IMR-90 (cell line): ENCODE results near the gene CIC. TPM values are rescaled to one million over a fixed set of nuclear protein-coding genes. Genes with fewer than 3 reads are reported as not detected.

ENCODE experiments used
- ATAC-seq: fragments of 200-7000 bp; cut with Tn5 transposase; 2 replicates; pipeline ENCODE4 v1.9.1; 2020; ENCODE audit warnings: low read depth, mild to moderate bottlenecking, moderate library complexity
- BruUV-seq: library from RNA; stranded (reverse); fragments of 400-500 nt; replicated peaks from 2 replicates; lab custom pipeline; 2021; lab: Mats Ljungman, UMichigan
- CTCF ChIA-PET: fragments of 300-600 bp; formaldehyde crosslinking; extraction: SDS; loops from one replicate; lab custom pipeline; 2021; ENCODE audit warnings: antibody characterized with exemption; lab: Yijun Ruan, JAX
- POLR2A ChIA-PET: fragments of 300-600 bp; sonication (Branson Sonifier 250); formaldehyde crosslinking; loops from one replicate; lab custom pipeline; 2022; ENCODE audit warnings: antibody characterized with exemption; ENCODE audit not compliant: unreplicated experiment; lab: Charles Lee
- DNase-seq: peaks from one replicate; pipeline ENCODE4 v3.0.0; 2013
- H2AFZ ChIP-seq: replicated peaks from 2 replicates; pipeline ENCODE3; 2013; ENCODE audit warnings: low read length, mild to moderate bottlenecking; ENCODE audit not compliant: poor library complexity
- H2AK5ac ChIP-seq: 2 replicates; pipeline ENCODE4 v1.6.1; 2013; ENCODE audit warnings: low read depth, low read length, inconsistent platforms
- H2AK9ac ChIP-seq: replicated peaks from 2 replicates; pipeline ENCODE3; 2013; ENCODE audit warnings: mild to moderate bottlenecking, low read depth, low read length, moderate library complexity; ENCODE audit not compliant: poor library complexity
- H2BK120ac ChIP-seq: 2 replicates; pipeline ENCODE4 v1.6.1; 2013; ENCODE audit warnings: low read depth, low read length, inconsistent platforms
- H2BK15ac ChIP-seq: 3 replicates; pipeline ENCODE4 v1.6.1; 2013; ENCODE audit warnings: low read depth, low read length, inconsistent platforms
- H2BK20ac ChIP-seq: 2 replicates; pipeline ENCODE4 v1.6.1; 2013; ENCODE audit warnings: low read depth, mild to moderate bottlenecking, inconsistent platforms, low read length, moderate library complexity
- H2BK5ac ChIP-seq: 2 replicates; pipeline ENCODE4 v1.6.1; 2013; ENCODE audit warnings: mild to moderate bottlenecking, low read depth, low read length, inconsistent platforms; ENCODE audit not compliant: poor library complexity, severe bottlenecking
- H3K14ac ChIP-seq: replicated peaks from 2 replicates; pipeline ENCODE4 v1.6.1; 2013; ENCODE audit warnings: low read depth, low read length, inconsistent platforms
- H3K18ac ChIP-seq: 2 replicates; pipeline ENCODE4 v1.6.1; 2013; ENCODE audit warnings: low read depth, low read length, control low read depth
- H3K23ac ChIP-seq: 2 replicates; pipeline ENCODE4 v1.6.1; 2013; ENCODE audit warnings: low read depth, low read length, inconsistent platforms
- H3K27ac ChIP-seq: 2 replicates; pipeline ENCODE4 v1.5.1; 2013; ENCODE audit warnings: mild to moderate bottlenecking, control low read depth, low read length; ENCODE audit not compliant: insufficient read depth
- H3K27me3 ChIP-seq: 2 replicates; pipeline ENCODE4 v1.6.1; 2013; ENCODE audit warnings: low read length; ENCODE audit not compliant: control insufficient read depth, insufficient read depth
- H3K36me3 ChIP-seq: 2 replicates; pipeline ENCODE4 v1.6.1; 2013; ENCODE audit warnings: low read length, mixed read lengths; ENCODE audit not compliant: control insufficient read depth, insufficient read depth
- H3K4ac ChIP-seq: 2 replicates; pipeline ENCODE4 v1.6.1; 2013; ENCODE audit warnings: low read depth, low read length, inconsistent platforms
- H3K4me1 ChIP-seq: 2 replicates; pipeline ENCODE4 v1.6.1; 2013; ENCODE audit warnings: low read length, mixed read lengths; ENCODE audit not compliant: control insufficient read depth, insufficient read depth
- H3K4me2 ChIP-seq: 2 replicates; pipeline ENCODE4 v1.6.1; 2013; ENCODE audit warnings: low read depth, mild to moderate bottlenecking, control low read depth, low read length, moderate library complexity
- H3K4me3 ChIP-seq: 2 replicates; pipeline ENCODE4 v1.5.1; 2013; ENCODE audit warnings: low read depth, mild to moderate bottlenecking, control low read depth, low read length, moderate library complexity; ENCODE audit not compliant: insufficient read depth
- H3K56ac ChIP-seq: 2 replicates; pipeline ENCODE4 v1.6.1; 2013; ENCODE audit warnings: low read length, inconsistent platforms; ENCODE audit not compliant: insufficient read depth; ENCODE audit errors: extremely low read depth
- H3K79me1 ChIP-seq, 2 experiments: 2 replicates each; pipeline ENCODE4 v1.6.1; 2013; ENCODE audit warnings: low read length in 2 of 2, inconsistent platforms in 1 of 2, low read depth in 1 of 2
- H3K9ac ChIP-seq: 2 replicates; pipeline ENCODE4 v1.6.1; 2013; ENCODE audit warnings: low read depth, low read length, control low read depth
- H3K9me1 ChIP-seq: 2 replicates; pipeline ENCODE4 v1.6.1; 2013; ENCODE audit warnings: low read length, inconsistent platforms; ENCODE audit not compliant: insufficient read depth
- H3K9me3 ChIP-seq: 2 replicates; pipeline ENCODE4 v1.6.1; 2013; ENCODE audit warnings: low read length; ENCODE audit not compliant: control insufficient read depth, insufficient read depth
- H4K20me1 ChIP-seq: 2 replicates; pipeline ENCODE4 v1.6.1; 2013; ENCODE audit warnings: low read length, inconsistent platforms; ENCODE audit not compliant: insufficient read depth
- H4K5ac ChIP-seq: 2 replicates; pipeline ENCODE4 v1.6.1; 2013; ENCODE audit warnings: mild to moderate bottlenecking, low read depth, low read length, control low read depth
- H4K8ac ChIP-seq, 2 experiments: 2 replicates each; pipeline ENCODE4 v1.6.1; 2013; ENCODE audit warnings: low read depth in 2 of 2, low read length in 2 of 2, control low read depth in 1 of 2, inconsistent platforms in 1 of 2
- H4K91ac ChIP-seq: 2 replicates; pipeline ENCODE4 v1.6.1; 2013; ENCODE audit warnings: low read depth, low read length, inconsistent platforms; ENCODE audit not compliant: insufficient read depth
- BHLHE40 ChIP-seq: fragments of 150-350 bp; IDR thresholded peaks from 2 replicates; pipeline ENCODE4 v1.6.1; 2016; ENCODE audit warnings: mild to moderate bottlenecking, low read depth, low read length
- CEBPB ChIP-seq: IDR thresholded peaks from 2 replicates; pipeline ENCODE4 v1.6.1; 2012; ENCODE audit warnings: low read depth, low read length, improper control_type of control experiment
- CHD1 ChIP-seq: IDR thresholded peaks from 2 replicates; pipeline ENCODE4 v1.6.1; 2012; ENCODE audit warnings: low read depth, low read length, improper control_type of control experiment
- CTCF ChIP-seq: conservative IDR thresholded peaks from 2 replicates; pipeline ENCODE4 v1.5.1; 2012; ENCODE audit warnings: mild to moderate bottlenecking, low read depth, low read length, improper control_type of control experiment
- ELK1 ChIP-seq: fragments of 150-350 bp; IDR thresholded peaks from 2 replicates; pipeline ENCODE4 v1.6.1; 2016; ENCODE audit warnings: low read depth, mild to moderate bottlenecking, low read length, moderate library complexity, borderline replicate concordance
- FOS ChIP-seq: fragments of 150-350 bp; IDR thresholded peaks from 2 replicates; pipeline ENCODE4 v1.6.1; 2016; ENCODE audit warnings: low read depth, low read length
- MAFK ChIP-seq: IDR thresholded peaks from 2 replicates; pipeline ENCODE4 v1.6.1; 2012; ENCODE audit warnings: low read depth, low read length, improper control_type of control experiment
- MAZ ChIP-seq: IDR thresholded peaks from 2 replicates; pipeline ENCODE4 v1.6.1; 2012; ENCODE audit warnings: low read depth, mild to moderate bottlenecking, low read length, improper control_type of control experiment, moderate library complexity, borderline replicate concordance
- MXI1 ChIP-seq: IDR thresholded peaks from 2 replicates; pipeline ENCODE4 v1.6.1; 2012; ENCODE audit warnings: low read depth, mild to moderate bottlenecking, low read length, moderate library complexity, borderline replicate concordance
- NFE2L2 ChIP-seq: fragments of 150-350 bp; IDR thresholded peaks from 2 replicates; pipeline ENCODE4 v1.6.1; 2016; ENCODE audit warnings: low read depth, mild to moderate bottlenecking, low read length
- POLR2A ChIP-seq: IDR thresholded peaks from 2 replicates; pipeline ENCODE4 v1.6.1; 2012; ENCODE audit warnings: mild to moderate bottlenecking, low read depth, low read length
- RAD21 ChIP-seq: IDR thresholded peaks from 2 replicates; pipeline ENCODE4 v1.6.1; 2012; ENCODE audit warnings: low read length, improper control_type of control experiment
- RCOR1 ChIP-seq: IDR thresholded peaks from 2 replicates; pipeline ENCODE4 v1.6.1; 2012; ENCODE audit warnings: mild to moderate bottlenecking, low read length, improper control_type of control experiment; ENCODE audit not compliant: insufficient replicate concordance
- RFX5 ChIP-seq: IDR thresholded peaks from 2 replicates; pipeline ENCODE4 v1.8.0; 2012; ENCODE audit warnings: low read depth, mild to moderate bottlenecking, low read length, moderate library complexity
- SMC3 ChIP-seq: fragments of 150-350 bp; IDR thresholded peaks from 2 replicates; pipeline ENCODE4 v1.6.1; 2016; ENCODE audit warnings: low read depth, mild to moderate bottlenecking, antibody characterized with exemption, low read length, moderate library complexity
- USF2 ChIP-seq: fragments of 150-350 bp; IDR thresholded peaks from 2 replicates; pipeline ENCODE4 v1.6.1; 2017; ENCODE audit warnings: mild to moderate bottlenecking, antibody characterized with exemption, low read length, low read depth
- WGBS, 2 experiments: methylation state at CpG; one replicate each; pipeline versions ENCODE4 v1.1.5 to v1.1.7; 2013; ENCODE audit warnings: missing lambda C conversion rate in 2 of 2; ENCODE audit not compliant: insufficient read length in 1 of 2; ENCODE audit errors: extremely low coverage in 2 of 2; 5-methylcytosine and 5-hydroxymethylcytosine counted together
- dilution Hi-C: fragments of 300-500 bp; cut with HindIII; formaldehyde crosslinking; loops from one replicate; pipeline ENCODE4 v1.14.3; 2018; ENCODE audit warnings: low sequenced_read_pairs; ENCODE audit not compliant: unreplicated experiment
- in situ Hi-C: fragments of 300-500 bp; cut with MboI; formaldehyde crosslinking; loops from 3 replicates; pipeline ENCODE4 v1.14.3; 2019; ENCODE audit warnings: low sequenced_read_pairs, inconsistent platforms, mixed read lengths
- intact Hi-C: fragments of 100-400 bp; cut with micrococcal nuclease; formaldehyde crosslinking; loops from 2 replicates; pipeline ENCODE4 v1.10.0; 2022
- polyA plus RNA-seq, 3 experiments: library from polyadenylated mRNA; depleted of rRNA; stranded (reverse); fragments of >200 nt; gene quantifications; 2 replicates each; pipeline ENCODE4 v1.2.3, GENCODE V29; 2012; ENCODE audit warnings: low replicate concordance in 1 of 3
- total RNA-seq: library from RNA; depleted of rRNA; stranded (reverse); fragments of >200 nt; gene quantifications from 2 replicates; pipeline ENCODE4 v1.2.3, GENCODE V29; 2012

The CIC gene
- total and polyA plus RNA-seq, 2 of the 4 experiments (the other 2 are of a cell fraction), result 1.8 to 23.2 TPM

GRCh38 chr19:42275517-42275916, 6.5 kb downstream of the CIC start:
- POLR2A ChIA-PET, result no interaction called here
- DNase-seq, result no peak
- dilution Hi-C loops, result no loop called here
- H2BK120ac ChIP-seq, result no peak overlapping the region
- H2BK20ac ChIP-seq, result no peak overlapping the region
- intact Hi-C loops, result no loop called here
- H3K14ac ChIP-seq, result no peak overlapping the region
- no peak overlapping the region for H3K23ac ChIP-seq
- H3K4me1 ChIP-seq, result peaks cover 29% of the 10 kb centered on the region
- no peak overlapping the region for H4K5ac ChIP-seq
- CTCF ChIA-PET, result no interaction called here
- no CpG with 5 or more reads among the region's 3 CpGs for WGBS, 2 experiments
- no peak overlapping the region for H4K91ac ChIP-seq
- H3K9me3 ChIP-seq, result no peaks in the 10 kb centered on the region
- no peak overlapping the region for H2BK15ac ChIP-seq
- no peak overlapping the region; the same call in 1 of the 2 replicates for H3K9ac ChIP-seq
- no peak overlapping the region for H2AK5ac ChIP-seq
- H3K56ac ChIP-seq, result no peak overlapping the region
- H3K18ac ChIP-seq, result no peak overlapping the region
- peaks cover 29% of the 10 kb centered on the region for H3K36me3 ChIP-seq
- H3K4me2 ChIP-seq, result no peak overlapping the region
- H3K27me3 ChIP-seq, result no peaks in the 10 kb centered on the region
- H3K27ac ChIP-seq, result no peak overlapping the region
- H2AFZ ChIP-seq, result no peak overlapping the region
- H3K4me3 ChIP-seq, result no peak overlapping the region
- ATAC-seq, result no peak
- no peak overlapping the region for H3K4ac ChIP-seq
- in situ Hi-C loops, result no loop called here
- peak overlapping the region; percentile 80 for H2AK9ac ChIP-seq
- BruUV-seq, result no TSS peak
- no peak overlapping the region for H4K8ac ChIP-seq
- TF ChIP-seq USF2 (no peak), CHD1 (no peak), FOS (no peak), CTCF (no peak), ELK1 (no peak), NFE2L2 (no peak), BHLHE40 (no peak), SMC3 (no peak), CEBPB (no peak), RAD21 (no peak), MXI1 (no peak), MAFK (no peak), RFX5 (no peak), POLR2A (no peak), MAZ (no peak), RCOR1 (no peak)
- H2BK5ac ChIP-seq, result no peak overlapping the region
- peaks cover 34% of the 10 kb centered on the region; the same call in 1 of the 2 replicates for H4K20me1 ChIP-seq
- H3K79me1 ChIP-seq, result peaks cover 39 to 75% of the 10 kb centered on the region in 2 experiments
- H3K9me1 ChIP-seq, result peaks cover 8% of the 10 kb centered on the region; the same call in 1 of the 2 replicates
